Measurements from ENCODE around the gene DDAH1.
A peak's percentile ranks its signal among the peaks of the same experiment; 100 is the strongest.

DDAH1 gene

GRCh38 chr1:85278853-85279314 lies 186.1 kb downstream of the DDAH1 start:
- Histone ChIP-seq H3K9me3 (no peaks in the 10 kb centered on the region), H3K36me3 (no peaks in the 10 kb centered on the region), H3K4me1 (ENCODE audit: control insufficient read depth in 1 of 2, insufficient read depth in 1 of 2, low read depth in 1 of 2, low read length in 1 of 2) (peaks cover 40 to 48% of the 10 kb centered on the region in 2 experiments), H3K27me3 (peaks cover 30% of the 10 kb centered on the region), H3K27ac (peak overlapping the region; percentile 72), H3K4me3 (ENCODE audit: low read depth in 1 of 2, low read length in 1 of 2) (peak overlapping the region; percentile 22 to 34)
- TF ChIP-seq, protein P1, sequence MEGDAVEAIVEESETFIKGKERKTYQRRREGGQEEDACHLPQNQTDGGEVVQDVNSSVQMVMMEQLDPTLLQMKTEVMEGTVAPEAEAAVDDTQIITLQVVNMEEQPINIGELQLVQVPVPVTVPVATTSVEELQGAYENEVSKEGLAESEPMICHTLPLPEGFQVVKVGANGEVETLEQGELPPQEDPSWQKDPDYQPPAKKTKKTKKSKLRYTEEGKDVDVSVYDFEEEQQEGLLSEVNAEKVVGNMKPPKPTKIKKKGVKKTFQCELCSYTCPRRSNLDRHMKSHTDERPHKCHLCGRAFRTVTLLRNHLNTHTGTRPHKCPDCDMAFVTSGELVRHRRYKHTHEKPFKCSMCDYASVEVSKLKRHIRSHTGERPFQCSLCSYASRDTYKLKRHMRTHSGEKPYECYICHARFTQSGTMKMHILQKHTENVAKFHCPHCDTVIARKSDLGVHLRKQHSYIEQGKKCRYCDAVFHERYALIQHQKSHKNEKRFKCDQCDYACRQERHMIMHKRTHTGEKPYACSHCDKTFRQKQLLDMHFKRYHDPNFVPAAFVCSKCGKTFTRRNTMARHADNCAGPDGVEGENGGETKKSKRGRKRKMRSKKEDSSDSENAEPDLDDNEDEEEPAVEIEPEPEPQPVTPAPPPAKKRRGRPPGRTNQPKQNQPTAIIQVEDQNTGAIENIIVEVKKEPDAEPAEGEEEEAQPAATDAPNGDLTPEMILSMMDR (IDR thresholded peaks at IDR 0.05), result no peak

DNA sequence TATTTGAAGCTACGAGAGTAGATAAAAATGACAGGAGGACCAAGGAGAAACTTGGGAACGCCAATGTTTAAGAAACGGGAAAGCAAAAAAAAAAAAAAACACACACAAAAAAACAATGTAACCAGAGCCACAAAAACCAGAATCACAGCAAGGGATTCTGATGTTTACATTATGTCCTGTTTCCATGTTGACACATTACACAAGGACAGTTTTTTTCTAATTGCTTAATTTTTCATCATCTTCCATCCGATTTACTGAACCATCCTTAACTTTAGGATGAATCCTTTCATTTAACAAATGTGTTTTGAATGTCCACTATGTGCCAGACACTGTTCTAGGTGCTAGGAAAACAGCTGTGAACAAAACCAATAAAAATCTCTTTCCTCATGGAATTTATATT lies 187.2 kb downstream of the DDAH1 start:
- H3K27me3 ChIP-seq, result peaks cover 30% of the 10 kb centered on the region
- no peaks in the 10 kb centered on the region for H3K9me3 ChIP-seq
- no peak overlapping the region for H3K27ac ChIP-seq
- no peak overlapping the region for H3K4me3 ChIP-seq (ENCODE audit: low read depth in 1 of 2, low read length in 1 of 2)
- H3K4me1 ChIP-seq (ENCODE audit: control insufficient read depth in 1 of 2, insufficient read depth in 1 of 2, low read depth in 1 of 2, low read length in 1 of 2), result peaks cover 45 to 54% of the 10 kb centered on the region in 2 experiments
- TF ChIP-seq, protein P1 (IDR thresholded peaks at IDR 0.05), result no peak
- peaks cover 4% of the 10 kb centered on the region for H3K36me3 ChIP-seq

GRCh38 chr1:85276978-85277639 lies 187.8 kb downstream of the DDAH1 start:
- Histone ChIP-seq H3K36me3 (peaks cover 9% of the 10 kb centered on the region), H3K27ac (peak overlapping the region; percentile 93), H3K4me1 (ENCODE audit: control insufficient read depth in 1 of 2, insufficient read depth in 1 of 2, low read depth in 1 of 2, low read length in 1 of 2) (peaks cover 45 to 54% of the 10 kb centered on the region in 2 experiments), H3K4me3 (ENCODE audit: low read depth in 1 of 2, low read length in 1 of 2) (peak overlapping the region; percentile 73 to 98), H3K27me3 (peaks cover 26% of the 10 kb centered on the region), H3K9me3 (no peaks in the 10 kb centered on the region)
- TF ChIP-seq, protein P1 (IDR thresholded peaks at IDR 0.05), result no peak

GRCh38 chr1:85276215-85276977 lies 188.6 kb downstream of the DDAH1 start, which contains the start of gene BCL10:
Gene BCL10, minus strand, starts transcription at chr1:85276632. Its CDS starts 280 bp downstream, at chr1:85276352.
- peak within 1 kb of the TSS; percentile 73 to 98 for H3K4me3 ChIP-seq (ENCODE audit: low read depth in 1 of 2, low read length in 1 of 2)
- TF ChIP-seq, protein P1 (IDR thresholded peaks at IDR 0.05), result no peak
- H3K9me3 ChIP-seq, result no peaks in the 10 kb centered on the region
- H3K27me3 ChIP-seq, result peaks cover 20% of the 10 kb centered on the region
- H3K4me1 ChIP-seq (ENCODE audit: control insufficient read depth in 1 of 2, insufficient read depth in 1 of 2, low read depth in 1 of 2, low read length in 1 of 2), result peaks cover 45 to 54% of the 10 kb centered on the region in 2 experiments
- peak within 1 kb of the TSS; percentile 93 for H3K27ac ChIP-seq
- H3K36me3 ChIP-seq, result peaks cover 12% of the 10 kb centered on the region

DNA sequence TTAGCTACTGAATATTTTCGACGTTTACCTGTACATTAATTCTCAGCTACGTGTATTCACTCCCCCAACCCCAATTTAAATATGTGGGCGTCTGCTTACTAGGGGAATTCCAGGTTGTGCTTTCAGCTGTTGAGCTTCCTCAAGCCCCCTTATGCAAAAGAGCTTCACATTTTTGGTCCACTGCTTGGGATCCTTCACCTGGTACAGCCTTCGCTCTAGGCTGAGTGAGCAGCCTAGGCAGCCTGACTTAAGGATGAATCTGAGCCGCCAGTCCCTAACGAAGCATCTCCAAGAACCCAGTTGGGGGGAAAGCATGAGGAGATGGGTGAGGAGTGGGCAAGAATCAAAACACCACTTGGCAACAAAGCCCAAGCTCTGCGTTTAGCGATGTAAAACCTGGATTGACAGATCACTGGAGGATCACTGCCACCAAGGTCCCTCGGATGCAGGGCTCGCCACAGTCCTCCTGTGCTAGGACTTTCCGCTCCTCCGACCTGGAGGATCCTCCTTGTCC lies 189.2 kb downstream of the DDAH1 start:
- H3K4me1 ChIP-seq (ENCODE audit: control insufficient read depth in 1 of 2, insufficient read depth in 1 of 2, low read depth in 1 of 2, low read length in 1 of 2), result peaks cover 45 to 54% of the 10 kb centered on the region in 2 experiments
- H3K4me3 ChIP-seq (ENCODE audit: low read depth in 1 of 2, low read length in 1 of 2), result peak overlapping the region; percentile 73 to 98
- peaks cover 14% of the 10 kb centered on the region for H3K27me3 ChIP-seq
- TF ChIP-seq, protein P1 (IDR thresholded peaks at IDR 0.05), result no peak
- H3K27ac ChIP-seq, result peak overlapping the region; percentile 93
- H3K9me3 ChIP-seq, result no peaks in the 10 kb centered on the region
- H3K36me3 ChIP-seq, result peaks cover 18% of the 10 kb centered on the region
